ENCODE measurements around the gene CLBA1. TPM values are rescaled to one million over a fixed set of nuclear protein-coding genes. Genes with fewer than 3 reads are reported as not detected.

Gene CLBA1
- total RNA-seq, 1 donor from 2014 or later = 8.4 TPM

- no peak overlapping the region for H3K4me3 ChIP-seq (ENCODE audit: low read depth, low read length)
- no peak for FAIRE-seq
- H3K27me3 ChIP-seq (ENCODE audit: control insufficient read depth, insufficient read depth, low read length) = no peaks in the 10 kb centered on the region
- DNase-seq (ENCODE audit: low read depth) = no peak
- H3K36me3 ChIP-seq (ENCODE audit: control insufficient read depth, insufficient read depth, low read length) = peaks cover 28% of the 10 kb centered on the region
- no peak for TF ChIP-seq CTCF (IDR thresholded peaks at IDR 0.05; ENCODE audit: insufficient read depth, low read length, severe bottlenecking)
These were observed 19.9 kb upstream of the CLBA1 start for GRCh38 chr14:104965561-104966231.

GRCh38 chr14:104966261-104966865, 19.2 kb upstream of the CLBA1 start:
- FAIRE-seq = no peak
- no peak for TF ChIP-seq CTCF (IDR thresholded peaks at IDR 0.05; ENCODE audit: insufficient read depth, low read length, severe bottlenecking)
- H3K4me3 ChIP-seq (ENCODE audit: low read depth, low read length) = no peak overlapping the region
- no peak for DNase-seq (ENCODE audit: low read depth)
- peaks cover 28% of the 10 kb centered on the region for H3K36me3 ChIP-seq (ENCODE audit: control insufficient read depth, insufficient read depth, low read length)
- no peaks in the 10 kb centered on the region for H3K27me3 ChIP-seq (ENCODE audit: control insufficient read depth, insufficient read depth, low read length)

GRCh38 chr14:104966981-104967385, 18.6 kb upstream of the CLBA1 start:
- no peak for DNase-seq (ENCODE audit: low read depth)
- H3K4me3 ChIP-seq (ENCODE audit: low read depth, low read length) = peak overlapping the region; percentile 72
- H3K36me3 ChIP-seq (ENCODE audit: control insufficient read depth, insufficient read depth, low read length) = peaks cover 24% of the 10 kb centered on the region
- FAIRE-seq = no peak
- TF ChIP-seq CTCF (IDR thresholded peaks at IDR 0.05; ENCODE audit: insufficient read depth, low read length, severe bottlenecking) = no peak
- H3K27me3 ChIP-seq (ENCODE audit: control insufficient read depth, insufficient read depth, low read length) = no peaks in the 10 kb centered on the region

- peak; percentile 67 for DNase-seq (ENCODE audit: low read depth)
- Histone ChIP-seq H3K27me3 (ENCODE audit: control insufficient read depth, insufficient read depth, low read length) (no peaks in the 10 kb centered on the region), H3K36me3 (ENCODE audit: control insufficient read depth, insufficient read depth, low read length) (peaks cover 20% of the 10 kb centered on the region), H3K4me3 (ENCODE audit: low read depth, low read length) (peak overlapping the region; percentile 72)
- FAIRE-seq = peak; percentile 91
- no peak for TF ChIP-seq CTCF (IDR thresholded peaks at IDR 0.05; ENCODE audit: insufficient read depth, low read length, severe bottlenecking)
These were observed 18.0 kb upstream of the CLBA1 start for GRCh38 chr14:104967386-104968152.

GRCh38 chr14:104968153-104968527, 17.4 kb upstream of the CLBA1 start:
- H3K36me3 ChIP-seq (ENCODE audit: control insufficient read depth, insufficient read depth, low read length) = peaks cover 20% of the 10 kb centered on the region
- no peak for TF ChIP-seq CTCF (IDR thresholded peaks at IDR 0.05; ENCODE audit: insufficient read depth, low read length, severe bottlenecking)
- FAIRE-seq = no peak
- DNase-seq (ENCODE audit: low read depth) = peak; percentile 53
- peak overlapping the region; percentile 72 for H3K4me3 ChIP-seq (ENCODE audit: low read depth, low read length)
- no peaks in the 10 kb centered on the region for H3K27me3 ChIP-seq (ENCODE audit: control insufficient read depth, insufficient read depth, low read length)
